ENCODE measurements around the gene FAM186B. TPM values are rescaled to one million over a fixed set of nuclear protein-coding genes. Genes with fewer than 3 reads are reported as not detected.

FAM186B gene
- total RNA-seq, 1 experiment from 2014 or later = 0.19 TPM

DNA sequence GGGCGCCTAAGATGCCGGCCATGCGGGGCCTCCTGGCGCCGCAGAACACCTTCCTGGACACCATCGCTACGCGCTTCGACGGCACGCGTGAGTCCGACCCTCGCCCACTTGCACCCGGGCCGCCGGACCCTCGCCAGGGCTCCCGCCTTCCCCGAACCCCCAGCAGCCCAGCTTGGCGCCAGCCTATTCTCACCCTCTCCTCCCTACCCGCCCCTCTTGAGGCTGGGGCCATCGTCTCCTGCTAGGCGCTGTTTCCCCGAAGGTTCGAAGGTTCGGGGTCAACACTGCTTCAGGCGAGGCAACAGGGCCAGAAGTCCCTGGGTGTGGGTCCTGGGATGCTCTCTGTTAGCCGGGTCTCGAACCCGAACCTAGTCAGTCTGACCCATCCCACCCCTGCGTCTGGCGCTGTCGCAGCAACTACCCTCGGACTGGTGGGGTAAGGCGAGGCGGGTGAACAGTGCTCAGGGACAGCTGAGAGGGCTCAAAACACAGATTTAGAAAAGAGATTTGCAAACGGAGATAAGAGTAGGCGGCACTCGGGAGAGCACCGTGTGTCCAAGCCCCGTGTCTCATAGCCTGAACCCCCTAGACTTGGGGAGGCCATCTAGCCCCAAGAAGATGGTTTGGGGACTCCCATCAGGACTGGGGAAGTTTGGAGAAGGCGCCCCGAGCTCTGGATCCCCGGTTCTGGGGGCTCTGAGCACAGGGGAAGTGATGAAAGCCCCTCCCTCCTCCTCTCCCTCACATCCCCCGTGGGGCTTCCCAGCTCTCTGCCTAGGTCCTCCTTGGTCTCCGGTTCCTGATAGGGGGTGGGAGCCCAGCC lies 65.8 kb downstream of the FAM186B start:
- BruUV-seq (replicated peaks) = no TSS peak
- POLR2A ChIA-PET (ENCODE audit: low non-redundant PET) = no interaction called here

DNA sequence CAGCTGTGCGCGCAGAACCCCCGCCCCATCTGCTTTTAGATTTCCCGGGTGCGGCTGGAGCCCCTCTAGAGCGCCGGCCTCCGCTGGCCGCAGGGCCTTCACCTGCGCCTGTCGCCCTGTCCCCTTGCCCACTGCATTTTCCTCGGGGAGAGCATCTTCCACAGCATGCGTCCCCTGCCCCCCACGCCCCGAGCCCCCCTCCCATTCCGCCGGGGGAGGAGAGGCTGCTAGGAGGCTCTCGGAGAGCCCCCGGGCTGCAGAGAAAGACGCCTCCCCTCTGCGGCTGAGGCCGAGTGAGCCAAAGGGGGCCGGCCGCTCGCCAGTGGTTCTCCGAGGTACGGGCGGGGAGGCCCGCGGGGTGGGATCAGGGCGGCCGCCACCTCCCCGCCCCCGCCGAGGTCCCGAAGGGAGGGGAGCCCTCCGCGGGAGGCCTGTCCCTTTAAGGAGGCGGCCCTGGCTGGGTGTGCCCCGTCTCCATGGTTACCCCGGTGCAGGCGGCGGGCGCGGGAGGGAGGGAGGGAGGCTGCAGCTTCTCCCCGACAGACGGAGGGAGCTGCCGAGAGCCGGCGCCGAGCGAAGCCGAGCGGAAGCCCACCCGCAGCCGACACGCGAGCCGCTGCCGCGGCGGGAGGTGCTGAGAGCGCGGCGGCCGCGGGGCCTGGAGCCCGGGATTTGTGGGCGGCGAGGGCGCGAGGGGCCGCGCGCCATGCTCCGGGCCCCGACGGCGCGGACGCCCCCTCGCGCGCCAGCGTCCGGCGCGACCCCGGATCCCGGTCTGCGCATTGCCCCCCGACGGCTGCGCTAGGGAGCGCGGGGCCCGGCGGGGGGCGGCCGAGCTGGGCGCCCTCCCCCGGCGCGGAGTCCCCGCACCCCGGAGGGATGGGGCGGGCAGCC lies 66.7 kb downstream of the FAM186B start, which contains the start of gene KCNH3:
Gene KCNH3, plus strand, starts transcription at position 521 of the 894 bp plus-strand sequence. CDS start 387 bp downstream, outside the sequence.
- H3K27me3 ChIP-seq (replicated peaks; ENCODE audit: insufficient read depth, low read depth, low read length, poor library complexity) = no peaks in the 10 kb centered on the region
- no TSS peak for BruUV-seq (replicated peaks)
- intact Hi-C loops (cut with micrococcal nuclease; ENCODE audit: unreplicated experiment) = no loop called here

More for the DNA sequence above, 65.8 kb downstream of the FAM186B start:
- Histone ChIP-seq H3K36me3 (ENCODE audit: insufficient read depth, low read length, poor library complexity, severe bottlenecking) (no peaks in the 10 kb centered on the region), H3K9me3 (ENCODE audit: low read depth, low read length, poor library complexity, severe bottlenecking) (no peaks in the 10 kb centered on the region), H3K27me3 (replicated peaks; ENCODE audit: insufficient read depth, low read depth, low read length, poor library complexity) (no peaks in the 10 kb centered on the region), H3K4me1 (ENCODE audit: insufficient read depth, low read length, poor library complexity, severe bottlenecking) (peaks cover 11% of the 10 kb centered on the region), H3K27ac (ENCODE audit: low read depth, low read length, poor library complexity, severe bottlenecking) (no peak overlapping the region), H3K4me3 (ENCODE audit: low read depth, low read length, poor library complexity, severe bottlenecking) (peak overlapping the region; percentile 60)
- TF ChIP-seq EZH2 (IDR thresholded peaks at IDR 0.05; ENCODE audit: borderline replicate concordance, low read depth, low read length, poor library complexity, severe bottlenecking) = no peak
- TF ChIP-seq, protein P1, sequence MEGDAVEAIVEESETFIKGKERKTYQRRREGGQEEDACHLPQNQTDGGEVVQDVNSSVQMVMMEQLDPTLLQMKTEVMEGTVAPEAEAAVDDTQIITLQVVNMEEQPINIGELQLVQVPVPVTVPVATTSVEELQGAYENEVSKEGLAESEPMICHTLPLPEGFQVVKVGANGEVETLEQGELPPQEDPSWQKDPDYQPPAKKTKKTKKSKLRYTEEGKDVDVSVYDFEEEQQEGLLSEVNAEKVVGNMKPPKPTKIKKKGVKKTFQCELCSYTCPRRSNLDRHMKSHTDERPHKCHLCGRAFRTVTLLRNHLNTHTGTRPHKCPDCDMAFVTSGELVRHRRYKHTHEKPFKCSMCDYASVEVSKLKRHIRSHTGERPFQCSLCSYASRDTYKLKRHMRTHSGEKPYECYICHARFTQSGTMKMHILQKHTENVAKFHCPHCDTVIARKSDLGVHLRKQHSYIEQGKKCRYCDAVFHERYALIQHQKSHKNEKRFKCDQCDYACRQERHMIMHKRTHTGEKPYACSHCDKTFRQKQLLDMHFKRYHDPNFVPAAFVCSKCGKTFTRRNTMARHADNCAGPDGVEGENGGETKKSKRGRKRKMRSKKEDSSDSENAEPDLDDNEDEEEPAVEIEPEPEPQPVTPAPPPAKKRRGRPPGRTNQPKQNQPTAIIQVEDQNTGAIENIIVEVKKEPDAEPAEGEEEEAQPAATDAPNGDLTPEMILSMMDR (conservative IDR thresholded peaks at IDR 0.05; ENCODE audit: low read depth, low read length) = no peak
- intact Hi-C loops (cut with micrococcal nuclease; ENCODE audit: unreplicated experiment) = no loop called here
- DNase-seq (ENCODE audit: low spot score) = no peak
- CTCF ChIA-PET = interaction anchor here (0.6 kb wide), 1 partner anchor 643 kb away, joined by 4 read pairs; no protein-coding TSS in a partner anchor

More for the DNA sequence above, 66.7 kb downstream of the FAM186B start, which contains the start of gene KCNH3:
- Histone ChIP-seq H3K9me3 (ENCODE audit: low read depth, low read length, poor library complexity, severe bottlenecking) (no peaks in the 10 kb centered on the region), H3K4me1 (ENCODE audit: insufficient read depth, low read length, poor library complexity, severe bottlenecking) (peaks cover 11% of the 10 kb centered on the region), H3K27ac (ENCODE audit: low read depth, low read length, poor library complexity, severe bottlenecking) (no peak within 1 kb of the TSS), H3K4me3 (ENCODE audit: low read depth, low read length, poor library complexity, severe bottlenecking) (peak within 1 kb of the TSS; percentile 60), H3K36me3 (ENCODE audit: insufficient read depth, low read length, poor library complexity, severe bottlenecking) (no peaks in the 10 kb centered on the region)
- no peak for TF ChIP-seq EZH2 (IDR thresholded peaks at IDR 0.05; ENCODE audit: borderline replicate concordance, low read depth, low read length, poor library complexity, severe bottlenecking)
- TF ChIP-seq, protein P1 (conservative IDR thresholded peaks at IDR 0.05; ENCODE audit: low read depth, low read length) = no peak
- DNase-seq (ENCODE audit: low spot score) = peak; percentile 93
- ChIA-PET CTCF (interaction anchor here (0.6 to 0.7 kb wide), 3 partner anchors 85 to 642 kb away, joined by 3 to 5 read pairs (median 4); partner anchors contain the start of gene PRPF40B), POLR2A (ENCODE audit: low non-redundant PET) (interaction anchor here (0.9 kb wide), 1 partner anchor 202 kb away, joined by 8 read pairs; no protein-coding TSS in a partner anchor)
